Measurements from ENCODE around the gene TTLL12. TPM values are rescaled to one million over a fixed set of nuclear protein-coding genes. Genes with fewer than 3 reads are reported as not detected.

Gene TTLL12
- total and polyA plus RNA-seq, 2 of the 8 experiments (the other 6 are each of a cell fraction or from before 2014, with no cell fraction given) = 101 to 124 TPM

- Histone ChIP-seq H2AFZ (ENCODE audit: low read length) (no peak overlapping the region), H2BK20ac (ENCODE audit: low read length) (no peak overlapping the region), H3K4ac (replicated peaks; ENCODE audit: insufficient read length, low read depth, low read length) (no peak overlapping the region), H2BK15ac (ENCODE audit: low read length) (no peak overlapping the region), H3K4me3 (ENCODE audit: extremely low read depth in 1 of 4, insufficient read depth in 2 of 4, low read depth in 3 of 4, low read length in 4 of 4) (no peak overlapping the region), H2BK120ac (replicated peaks; ENCODE audit: low read depth, low read length) (no peak overlapping the region), H3K36me3 (ENCODE audit: control insufficient read depth in 2 of 4, insufficient read depth in 4 of 4, low read length in 3 of 4) (no peaks in the 10 kb centered on the region), H2BK12ac (ENCODE audit: low read depth, low read length) (no peak overlapping the region), H4K5ac (ENCODE audit: insufficient read length, low read depth, low read length) (no peak overlapping the region), H3K18ac (ENCODE audit: extremely low read depth, low read length) (no peak overlapping the region), H3K27me3 (replicated peaks in 1 of 4; ENCODE audit: control insufficient read depth in 3 of 4, extremely low read depth in 1 of 4, insufficient read depth in 3 of 4, low read length in 3 of 4) (no peaks in the 10 kb centered on the region), H4K91ac (replicated peaks; ENCODE audit: insufficient read length, low read length) (no peak overlapping the region), H2AK5ac (ENCODE audit: low read depth, low read length) (no peak overlapping the region), H3K23me2 (ENCODE audit: low read depth, low read length) (peaks cover 9% of the 10 kb centered on the region; the same call in 1 of the 2 replicates), H3K56ac (replicated peaks; ENCODE audit: insufficient read length, low read depth, low read length) (no peak overlapping the region), H3K23ac (ENCODE audit: insufficient read length) (no peak overlapping the region), H3K79me1 (ENCODE audit: low read depth, low read length) (no peaks in the 10 kb centered on the region), H2BK5ac (ENCODE audit: low read depth, low read length) (no peak overlapping the region), H3K79me2 (ENCODE audit: control insufficient read depth in 1 of 2, insufficient read depth in 2 of 2, low read length in 2 of 2) (no peaks in the 10 kb centered on the region), H4K20me1 (replicated peaks in 1 of 2; ENCODE audit: control insufficient read depth in 1 of 2, insufficient read depth in 2 of 2, low read length in 2 of 2) (peaks cover 0 to 8% of the 10 kb centered on the region in 2 experiments), H3K27ac (ENCODE audit: low read depth, low read length) (no peak overlapping the region), H3K9ac (replicated peaks in 1 of 4; ENCODE audit: extremely low read depth in 1 of 4, low read depth in 3 of 4, low read length in 3 of 4) (no peak overlapping the region), H3K9me3 (ENCODE audit: insufficient read depth in 2 of 2, low read depth in 1 of 2, low read length in 1 of 2) (no peaks in the 10 kb centered on the region), H3K4me2 (ENCODE audit: insufficient read depth in 1 of 2, low read depth in 2 of 2, low read length in 2 of 2) (no peak overlapping the region), H4K8ac (ENCODE audit: extremely low read depth, insufficient read depth, low read length) (peak overlapping the region; percentile 51; the same call in 1 of the 2 replicates), H3K4me1 (replicated peaks in 1 of 4; ENCODE audit: control insufficient read depth in 3 of 4, insufficient read depth in 4 of 4, low read length in 3 of 4) (peaks cover 0 to 11% (median 7%) of the 10 kb centered on the region in 4 experiments; a peak in 5 of 7 replicates), H3K14ac (ENCODE audit: insufficient read length) (no peak overlapping the region)
- ChIA-PET POLR2A (ENCODE audit: partially characterized antibody) (interaction anchor here (1.3 kb wide), 1 partner anchor 12 kb away, joined by 3 read pairs; no protein-coding TSS in a partner anchor), CTCF (ENCODE audit: partially characterized antibody) (interaction anchor here (0.6 to 16.7 kb wide), 4 partner anchors 8 to 49 kb away, joined by 3 to 186 read pairs (median 3); no protein-coding TSS in a partner anchor)
- FAIRE-seq (no peak), DNase-seq (ENCODE audit: low read depth in 1 of 2, low spot score in 2 of 2) (peak in 1 of 2 experiments; percentile 43)
- WGBS, 2 experiments (ENCODE audit: extremely low coverage in 1 of 2, insufficient coverage in 1 of 2, insufficient read length in 1 of 2, insufficient replicate concordance in 2 of 2, low coverage in 1 of 2, low lambda C conversion rate in 2 of 2, missing lambda C conversion rate in 1 of 2) = 89% methylated on average over 17 of the region's 26 CpGs; no CpG with 5 or more reads in 1 of the 2 experiments
- TF ChIP-seq BACH1 (IDR thresholded peaks at IDR 0.05; ENCODE audit: low read length) = no peak
- TF ChIP-seq ZNF274 (IDR thresholded peaks at IDR 0.05; ENCODE audit: borderline replicate concordance, extremely low read depth, low read length) = no peak
Measured at GRCh38 chr22:43208703-43209522, 22.0 kb upstream of the TTLL12 start.
